ENCODE measurements around the gene MITF. TPM values are rescaled to one million over a fixed set of nuclear protein-coding genes. Genes with fewer than 3 reads are reported as not detected.

Gene MITF
- total RNA-seq, 1 donor from 2014 or later, result 19.4 TPM

- H3K27ac Mint-ChIP-seq, result no peak overlapping the region
Observed at GRCh38 chr3:69770976-69771634, 31.8 kb downstream of the MITF start.

GRCh38 chr3:69772152-69772867 is 33.0 kb downstream of the MITF start:
- Mint-ChIP-seq H3K4me1 (ENCODE audit: low read depth) (peaks cover 6% of the 10 kb centered on the region), H3K27ac (no peak overlapping the region), H3K27me3 (no peaks in the 10 kb centered on the region), H3K9me3 (ENCODE audit: low read depth) (no peaks in the 10 kb centered on the region), H3K4me3 (ENCODE audit: low read depth) (no peak overlapping the region), H3K36me3 (ENCODE audit: insufficient read depth) (no peaks in the 10 kb centered on the region)
- no peak for TF ChIP-seq CTCF (IDR thresholded peaks at IDR 0.05; ENCODE audit: unreplicated experiment)
- no peak for DNase-seq (ENCODE audit: low spot score, unreplicated experiment)

More at GRCh38 chr3:69770976-69771634, 31.8 kb downstream of the MITF start:
- Mint-ChIP-seq H3K27me3 (no peaks in the 10 kb centered on the region), H3K9me3 (ENCODE audit: low read depth) (no peaks in the 10 kb centered on the region), H3K4me3 (ENCODE audit: low read depth) (no peak overlapping the region), H3K36me3 (ENCODE audit: insufficient read depth) (no peaks in the 10 kb centered on the region), H3K4me1 (ENCODE audit: low read depth) (peaks cover 6% of the 10 kb centered on the region)
- no peak for TF ChIP-seq CTCF (IDR thresholded peaks at IDR 0.05; ENCODE audit: unreplicated experiment)
- no peak for DNase-seq (ENCODE audit: low spot score, unreplicated experiment)

GRCh38 chr3:69774029-69774428 is 34.8 kb downstream of the MITF start:
- H3K4me1 Mint-ChIP-seq (ENCODE audit: low read depth), result peaks cover 9% of the 10 kb centered on the region
- no peaks in the 10 kb centered on the region for H3K36me3 Mint-ChIP-seq (ENCODE audit: insufficient read depth)

GRCh38 chr3:69775751-69776150 is 36.5 kb downstream of the MITF start:
- Mint-ChIP-seq H3K4me1 (ENCODE audit: low read depth) (peaks cover 12% of the 10 kb centered on the region), H3K4me3 (ENCODE audit: low read depth) (no peak overlapping the region), H3K27ac (no peak overlapping the region), H3K36me3 (ENCODE audit: insufficient read depth) (no peaks in the 10 kb centered on the region), H3K27me3 (no peaks in the 10 kb centered on the region), H3K9me3 (ENCODE audit: low read depth) (peaks cover 7% of the 10 kb centered on the region)
- no peak for DNase-seq (ENCODE audit: low spot score, unreplicated experiment)
- TF ChIP-seq CTCF (IDR thresholded peaks at IDR 0.05; ENCODE audit: unreplicated experiment), result no peak

More at GRCh38 chr3:69774029-69774428, 34.8 kb downstream of the MITF start:
- DNase-seq (ENCODE audit: low spot score, unreplicated experiment), result no peak
- Mint-ChIP-seq H3K9me3 (ENCODE audit: low read depth) (peaks cover 7% of the 10 kb centered on the region), H3K4me3 (ENCODE audit: low read depth) (no peak overlapping the region), H3K27me3 (no peaks in the 10 kb centered on the region), H3K27ac (no peak overlapping the region)
- TF ChIP-seq CTCF (IDR thresholded peaks at IDR 0.05; ENCODE audit: unreplicated experiment), result no peak

GRCh38 chr3:69776289-69776688 is 37.0 kb downstream of the MITF start:
- no peaks in the 10 kb centered on the region for H3K36me3 Mint-ChIP-seq (ENCODE audit: insufficient read depth)
- H3K4me3 Mint-ChIP-seq (ENCODE audit: low read depth), result no peak overlapping the region
- H3K27me3 Mint-ChIP-seq, result no peaks in the 10 kb centered on the region
- no peak for DNase-seq (ENCODE audit: low spot score, unreplicated experiment)
- no peak overlapping the region for H3K27ac Mint-ChIP-seq
- TF ChIP-seq CTCF (IDR thresholded peaks at IDR 0.05; ENCODE audit: unreplicated experiment), result no peak
- H3K4me1 Mint-ChIP-seq (ENCODE audit: low read depth), result peaks cover 12% of the 10 kb centered on the region
- H3K9me3 Mint-ChIP-seq (ENCODE audit: low read depth), result peaks cover 7% of the 10 kb centered on the region

Data from progenitor cell of endocrine pancreas (in vitro differentiated cells).